GM10266 (cell line): ENCODE results near the gene HSF4.
A peak's percentile ranks its signal among the peaks of the same experiment; 100 is the strongest.

Experiments
- DNase-seq: peaks from one replicate; pipeline ENCODE4 v3.0.0; 2012; ENCODE audit errors: extremely low spot score
- CTCF ChIP-seq: IDR thresholded peaks from 2 replicates; pipeline ENCODE4 v1.5.1; 2012; ENCODE audit warnings: mild to moderate bottlenecking, low read depth; ENCODE audit not compliant: control insufficient read depth, insufficient read depth; ENCODE audit errors: missing control alignments

HSF4 gene

GRCh38 chr16:67188323-67188722, 23.8 kb downstream of the HSF4 start:
- no peak for TF ChIP-seq CTCF
- DNase-seq: no peak

- DNase-seq: no peak
Measured at GRCh38 chr16:67188798-67189197, 24.3 kb downstream of the HSF4 start.

GRCh38 chr16:67190041-67190440, 25.5 kb downstream of the HSF4 start, which contains the start of gene EXOC3L1:
Gene EXOC3L1, minus strand, starts transcription at chr16:67190136. Its CDS starts 460 bp downstream, at chr16:67189676.
- no peak for TF ChIP-seq CTCF
- no peak for DNase-seq

More at GRCh38 chr16:67188798-67189197, 24.3 kb downstream of the HSF4 start:
- TF ChIP-seq CTCF: no peak

GRCh38 chr16:67190448-67191399, 26.2 kb downstream of the HSF4 start:
- no peak for DNase-seq
- TF ChIP-seq CTCF: no peak

- peak; percentile 22 for DNase-seq
- no peak for TF ChIP-seq CTCF
Measured at GRCh38 chr16:67191411-67191994, 27.0 kb downstream of the HSF4 start.

- peak; percentile 97 for DNase-seq
Measured at GRCh38 chr16:67191995-67192681, 27.6 kb downstream of the HSF4 start, which contains the start of gene E2F4. Gene E2F4, plus strand, starts transcription at chr16:67192155. Its CDS starts 73 bp downstream, at chr16:67192228.

More at GRCh38 chr16:67191995-67192681, 27.6 kb downstream of the HSF4 start, which contains the start of gene E2F4:
- no peak for TF ChIP-seq CTCF
